ENCODE measurements around the gene DNAJA1. TPM values are rescaled to one million over a fixed set of nuclear protein-coding genes. Genes with fewer than 3 reads are reported as not detected.

DNAJA1 gene
- total RNA-seq, 1 donor from 2014 or later = 180 TPM

DNA sequence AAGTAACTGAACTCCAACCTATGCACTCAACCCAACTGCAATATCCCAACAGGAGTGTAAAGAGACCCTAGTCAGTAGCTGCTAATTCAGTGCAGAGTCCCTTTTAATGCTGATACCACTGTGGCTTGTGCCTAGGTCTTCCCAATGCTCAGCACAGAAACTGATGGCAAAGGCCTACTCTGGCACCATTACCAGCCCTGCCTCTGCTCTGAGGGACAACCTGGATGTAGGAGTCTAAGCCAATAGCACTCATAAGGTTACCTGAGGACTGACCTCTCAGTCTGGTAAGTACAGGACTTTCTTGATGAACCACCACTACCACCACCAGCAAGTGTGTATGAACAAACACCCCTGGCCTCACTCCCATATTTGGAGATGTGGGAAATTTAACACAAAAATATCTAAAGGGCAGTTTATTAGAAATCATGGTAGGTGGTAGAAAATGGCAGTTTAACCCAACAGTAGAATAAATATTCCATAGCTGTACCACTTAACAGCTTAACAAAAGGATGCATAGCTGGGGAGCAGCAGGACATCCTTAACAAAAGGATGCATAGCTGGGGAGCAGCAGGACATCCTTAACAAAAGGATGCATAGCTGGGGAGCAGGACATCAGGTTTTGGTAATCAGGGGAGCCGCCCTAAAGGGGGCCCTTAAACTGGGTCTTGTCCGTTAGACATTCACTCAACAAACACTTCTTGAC is 11.0 kb upstream of the DNAJA1 start:
- Histone ChIP-seq H3K4me2 (no peak overlapping the region), H3K27me3 (no peaks in the 10 kb centered on the region), H2AFZ (replicated peaks) (no peak overlapping the region), H3K27ac (no peak overlapping the region), H3K79me2 (ENCODE audit: low read depth) (peaks cover 70% of the 10 kb centered on the region), H3K9me3 (ENCODE audit: low read depth) (no peaks in the 10 kb centered on the region), H3K4me3 (no peak overlapping the region), H3K4me1 (peaks cover 3% of the 10 kb centered on the region), H4K20me1 (ENCODE audit: low read depth) (peaks cover 62% of the 10 kb centered on the region), H3F3A (ENCODE audit: low read depth) (no peaks in the 10 kb centered on the region), H3K9ac (no peak overlapping the region), H3K36me3 (no peaks in the 10 kb centered on the region)
- TF ChIP-seq, protein P1, sequence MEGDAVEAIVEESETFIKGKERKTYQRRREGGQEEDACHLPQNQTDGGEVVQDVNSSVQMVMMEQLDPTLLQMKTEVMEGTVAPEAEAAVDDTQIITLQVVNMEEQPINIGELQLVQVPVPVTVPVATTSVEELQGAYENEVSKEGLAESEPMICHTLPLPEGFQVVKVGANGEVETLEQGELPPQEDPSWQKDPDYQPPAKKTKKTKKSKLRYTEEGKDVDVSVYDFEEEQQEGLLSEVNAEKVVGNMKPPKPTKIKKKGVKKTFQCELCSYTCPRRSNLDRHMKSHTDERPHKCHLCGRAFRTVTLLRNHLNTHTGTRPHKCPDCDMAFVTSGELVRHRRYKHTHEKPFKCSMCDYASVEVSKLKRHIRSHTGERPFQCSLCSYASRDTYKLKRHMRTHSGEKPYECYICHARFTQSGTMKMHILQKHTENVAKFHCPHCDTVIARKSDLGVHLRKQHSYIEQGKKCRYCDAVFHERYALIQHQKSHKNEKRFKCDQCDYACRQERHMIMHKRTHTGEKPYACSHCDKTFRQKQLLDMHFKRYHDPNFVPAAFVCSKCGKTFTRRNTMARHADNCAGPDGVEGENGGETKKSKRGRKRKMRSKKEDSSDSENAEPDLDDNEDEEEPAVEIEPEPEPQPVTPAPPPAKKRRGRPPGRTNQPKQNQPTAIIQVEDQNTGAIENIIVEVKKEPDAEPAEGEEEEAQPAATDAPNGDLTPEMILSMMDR (IDR thresholded peaks at IDR 0.05) = no peak
- TF ChIP-seq EZH2phosphoT487 (IDR thresholded peaks at IDR 0.05) (no peak), EZH2 (IDR thresholded peaks at IDR 0.05) (no peak)
- no peak for DNase-seq (ENCODE audit: low spot score)
- H3K9me3 Mint-ChIP-seq = no peaks in the 10 kb centered on the region
- peaks cover 6% of the 10 kb centered on the region for H3K36me3 Mint-ChIP-seq
- peaks cover 16% of the 10 kb centered on the region for H3K4me1 Mint-ChIP-seq
- peaks cover 3% of the 10 kb centered on the region for H3K27me3 Mint-ChIP-seq (ENCODE audit: insufficient read depth, low read depth)
- H3K4me3 Mint-ChIP-seq = no peak overlapping the region
- no peak overlapping the region for H3K27ac Mint-ChIP-seq

DNA sequence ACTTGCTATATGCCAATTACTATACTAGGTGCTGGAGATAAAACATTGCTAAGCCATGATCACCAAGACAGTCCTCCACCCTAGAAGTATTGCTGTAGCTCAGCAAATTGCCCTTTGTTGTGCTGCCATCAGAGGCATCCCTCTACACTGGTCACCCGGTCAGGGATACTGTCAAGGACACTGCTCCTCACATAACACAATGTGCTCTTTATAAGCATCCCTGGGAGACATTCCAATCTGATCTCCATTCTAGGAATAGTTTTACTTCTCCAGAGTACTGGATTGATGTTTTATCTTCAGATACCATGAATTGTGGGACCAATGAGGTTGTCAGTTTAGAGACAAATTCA is 10.4 kb upstream of the DNAJA1 start:
- no peak overlapping the region for H3K27ac ChIP-seq
- H3K27ac Mint-ChIP-seq = no peak overlapping the region
- H3K4me1 Mint-ChIP-seq = peaks cover 16% of the 10 kb centered on the region
- peaks cover 8% of the 10 kb centered on the region for H3K36me3 Mint-ChIP-seq
- H3K36me3 ChIP-seq = no peaks in the 10 kb centered on the region
- no peaks in the 10 kb centered on the region for H3K9me3 Mint-ChIP-seq
- H3K9me3 ChIP-seq (ENCODE audit: low read depth) = no peaks in the 10 kb centered on the region
- no peak for TF ChIP-seq EZH2 (IDR thresholded peaks at IDR 0.05)
- no peak for TF ChIP-seq EZH2phosphoT487 (IDR thresholded peaks at IDR 0.05)
- TF ChIP-seq, protein P1 (IDR thresholded peaks at IDR 0.05) = no peak
- H3K4me2 ChIP-seq = no peak overlapping the region
- H3K4me3 Mint-ChIP-seq = no peak overlapping the region
- H2AFZ ChIP-seq (replicated peaks) = no peak overlapping the region
- H4K20me1 ChIP-seq (ENCODE audit: low read depth) = peaks cover 58% of the 10 kb centered on the region
- DNase-seq (ENCODE audit: low spot score) = no peak
- H3K4me3 ChIP-seq = no peak overlapping the region
- H3K27me3 ChIP-seq = no peaks in the 10 kb centered on the region
- H3K79me2 ChIP-seq (ENCODE audit: low read depth) = peaks cover 75% of the 10 kb centered on the region
- peaks cover 3% of the 10 kb centered on the region for H3K4me1 ChIP-seq
- H3K9ac ChIP-seq = no peak overlapping the region
- H3K27me3 Mint-ChIP-seq (ENCODE audit: insufficient read depth, low read depth) = peaks cover 3% of the 10 kb centered on the region
- no peaks in the 10 kb centered on the region for H3F3A ChIP-seq (ENCODE audit: low read depth)

DNA sequence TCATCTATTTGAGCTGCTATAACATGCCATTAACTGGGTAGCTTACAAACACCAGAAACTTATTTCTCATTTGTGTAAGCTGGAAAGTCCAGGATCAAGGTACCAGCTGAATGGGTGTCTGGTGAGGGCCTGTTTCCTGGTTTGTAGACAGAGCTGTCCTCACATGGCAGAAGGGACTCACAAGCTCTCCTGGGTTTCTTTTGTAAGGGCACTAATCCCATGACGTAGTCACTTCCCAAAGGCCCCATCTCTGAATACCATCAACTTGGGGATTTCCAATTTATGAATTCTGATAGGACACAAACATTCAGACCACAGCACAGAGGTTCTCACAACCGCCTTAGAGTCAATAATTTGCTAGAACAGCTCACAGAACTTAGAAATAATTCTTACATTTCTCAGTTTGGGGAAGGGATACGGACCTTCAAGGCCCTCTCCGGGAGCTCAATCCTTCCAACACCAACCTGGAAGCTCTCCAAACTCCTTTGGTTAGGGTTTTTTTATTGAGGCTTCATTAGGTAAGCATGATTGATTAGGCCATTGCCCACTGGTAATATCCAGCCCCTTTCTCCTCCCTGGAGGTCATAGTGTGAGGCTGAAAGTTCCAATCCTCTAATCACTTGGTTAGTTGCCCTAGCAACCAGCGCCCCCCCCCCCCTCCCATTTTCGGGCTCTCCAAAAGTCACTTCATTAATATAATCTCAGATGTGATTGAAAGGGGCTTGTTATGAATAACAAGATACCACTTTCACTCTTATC is 7.6 kb upstream of the DNAJA1 start:
- Histone ChIP-seq H3K27ac (no peak overlapping the region), H4K20me1 (ENCODE audit: low read depth) (peaks cover 64% of the 10 kb centered on the region), H3K9me3 (ENCODE audit: low read depth) (no peaks in the 10 kb centered on the region), H3K9ac (no peak overlapping the region), H3K4me2 (no peak overlapping the region), H3K79me2 (ENCODE audit: low read depth) (peaks cover 98% of the 10 kb centered on the region), H3K27me3 (no peaks in the 10 kb centered on the region), H3K4me1 (peaks cover 4% of the 10 kb centered on the region), H3K4me3 (no peak overlapping the region), H3F3A (ENCODE audit: low read depth) (no peaks in the 10 kb centered on the region), H3K36me3 (peaks cover 7% of the 10 kb centered on the region), H2AFZ (replicated peaks) (no peak overlapping the region)
- Mint-ChIP-seq H3K27ac (no peak overlapping the region), H3K36me3 (peaks cover 20% of the 10 kb centered on the region), H3K27me3 (ENCODE audit: insufficient read depth, low read depth) (no peaks in the 10 kb centered on the region), H3K4me1 (peaks cover 22% of the 10 kb centered on the region), H3K9me3 (no peaks in the 10 kb centered on the region), H3K4me3 (no peak overlapping the region)
- TF ChIP-seq EZH2 (IDR thresholded peaks at IDR 0.05) (no peak), EZH2phosphoT487 (IDR thresholded peaks at IDR 0.05) (no peak)
- TF ChIP-seq, protein P1 (IDR thresholded peaks at IDR 0.05) = no peak
- no peak for DNase-seq (ENCODE audit: low spot score)

All from neural progenitor cell (in vitro differentiated cells).